GM21576 (cell line): ENCODE results near the gene H19.

Source experiments
- ATAC-seq: cut with Tn5 transposase; IDR thresholded peaks from one replicate; pipeline ENCODE4 v1.9.1; 2021; ENCODE audit warnings: mild to moderate bottlenecking, moderate library complexity; ENCODE audit not compliant: unreplicated experiment

H19 gene

DNA sequence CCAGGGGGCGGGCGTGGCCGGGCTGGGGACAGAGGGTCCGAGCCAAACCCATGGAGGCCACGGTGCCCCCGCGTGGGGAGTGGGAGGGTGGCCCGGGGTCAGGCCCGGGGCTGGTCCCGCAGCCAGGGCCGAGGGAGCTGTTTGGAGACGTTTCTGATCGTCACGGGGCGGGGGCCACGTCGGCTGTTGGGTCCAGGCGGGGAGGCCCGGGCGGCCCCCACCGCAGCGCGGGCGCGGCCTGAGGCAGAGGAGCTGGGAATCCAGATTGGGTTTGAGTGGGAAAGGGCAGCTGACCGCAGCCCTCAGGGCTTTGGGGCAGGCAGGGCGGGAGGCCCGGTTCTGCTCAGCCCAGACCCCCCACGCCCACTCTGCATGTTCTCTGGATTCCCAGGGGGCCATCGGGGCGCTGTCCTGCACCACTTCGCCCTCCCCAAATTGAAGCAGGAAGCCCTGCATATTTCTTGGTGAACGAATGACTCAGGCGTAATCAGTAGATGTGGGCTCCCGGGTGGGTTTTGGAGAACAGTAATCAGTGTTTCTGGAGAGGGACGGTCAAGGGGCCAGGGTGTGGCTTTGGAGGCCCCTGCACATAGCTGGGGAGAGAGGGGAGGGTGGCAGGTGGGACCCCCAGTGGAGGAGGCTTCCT is 49.9 kb downstream of the H19 start:
- no peak for ATAC-seq

DNA sequence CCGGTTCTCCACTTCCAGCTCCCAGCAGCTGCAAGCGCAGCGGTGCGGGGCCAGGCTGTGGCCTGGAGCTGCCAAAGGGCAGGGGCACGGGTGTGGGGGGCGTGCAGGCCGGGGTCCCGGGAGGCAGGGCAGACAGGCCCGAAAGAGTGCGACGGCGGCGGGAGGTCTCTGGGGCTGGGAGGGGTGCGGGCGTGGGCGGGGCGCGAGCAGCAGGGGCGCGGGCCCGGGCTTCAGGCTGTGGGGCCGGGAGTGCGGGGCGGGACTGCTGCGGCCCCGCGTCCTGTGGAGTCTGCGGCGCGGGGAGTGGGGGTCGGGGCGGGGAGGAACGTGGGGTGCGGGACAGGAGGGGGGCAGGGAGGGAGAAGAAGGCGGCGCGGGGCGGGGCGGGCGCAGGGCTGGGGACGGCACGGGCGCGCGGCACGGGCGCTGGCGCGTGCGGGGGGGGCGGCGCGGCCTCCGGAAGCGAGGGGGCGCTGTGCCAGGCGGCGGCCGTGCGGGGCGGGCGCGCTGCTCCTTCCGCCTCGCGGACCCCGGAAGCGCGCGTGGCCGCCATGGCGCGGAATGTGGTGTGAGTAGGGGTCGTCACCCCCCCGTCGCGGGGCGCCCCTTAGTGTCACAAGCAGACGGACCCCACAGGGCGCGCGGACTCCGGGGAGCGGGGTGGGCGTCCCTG is 50.7 kb downstream of the H19 start, which contains the start of gene MRPL23:
TSS of gene MRPL23 (plus strand) at position 521 of the 673 bp plus-strand sequence. CDS start at position 552, 31 bp downstream.
- ATAC-seq: peak; percentile 53
